OCI-M1 (cell line): ENCODE data around the gene RPS6KA2.
A peak's percentile ranks its signal among the peaks of the same experiment; 100 is the strongest.

Source experiments
- DNase-seq: peaks from one replicate; lab custom pipeline; 2025; lab: John Stamatoyannopoulos, UW

The RPS6KA2 gene

DNA sequence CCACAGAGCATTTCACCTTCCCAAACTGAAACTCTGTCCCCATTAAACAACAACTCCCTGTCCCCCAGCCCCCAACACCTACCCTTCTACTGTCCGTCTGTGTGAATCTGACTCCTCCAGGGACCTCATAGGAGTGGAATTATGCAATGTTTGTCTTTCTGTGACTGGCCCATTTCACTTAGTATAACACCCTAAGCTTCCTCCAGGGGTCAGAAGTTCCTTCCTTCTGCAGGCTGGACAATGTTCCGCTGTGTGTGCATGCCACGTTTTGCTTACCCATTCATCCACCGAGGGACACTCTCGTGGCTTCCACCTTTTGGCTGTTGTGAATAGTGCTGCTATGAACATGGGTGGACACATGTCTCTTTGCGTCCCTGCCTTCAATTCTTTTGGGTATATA is 206.7 kb downstream of the RPS6KA2 start:
- DNase-seq: peak; percentile 50

DNA sequence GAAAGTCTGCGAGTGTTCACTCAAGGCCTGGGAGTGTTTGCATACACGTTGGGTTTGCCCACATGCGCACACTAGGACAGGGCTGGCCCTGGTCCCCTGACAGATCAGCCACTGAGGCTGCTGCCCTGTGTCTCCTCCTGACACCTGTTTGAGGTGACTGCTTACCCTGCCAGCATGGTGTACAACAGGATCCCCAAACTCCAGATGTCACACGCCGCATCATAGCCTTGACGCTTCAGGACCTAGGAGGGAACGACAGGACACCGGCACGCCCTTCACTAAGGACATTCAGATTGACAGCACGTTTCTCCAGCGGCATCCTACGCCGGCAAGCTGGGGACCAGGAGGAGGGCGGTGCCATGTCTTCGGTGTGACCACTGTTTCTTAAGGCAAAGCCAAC is 207.3 kb downstream of the RPS6KA2 start:
- no peak for DNase-seq

DNA sequence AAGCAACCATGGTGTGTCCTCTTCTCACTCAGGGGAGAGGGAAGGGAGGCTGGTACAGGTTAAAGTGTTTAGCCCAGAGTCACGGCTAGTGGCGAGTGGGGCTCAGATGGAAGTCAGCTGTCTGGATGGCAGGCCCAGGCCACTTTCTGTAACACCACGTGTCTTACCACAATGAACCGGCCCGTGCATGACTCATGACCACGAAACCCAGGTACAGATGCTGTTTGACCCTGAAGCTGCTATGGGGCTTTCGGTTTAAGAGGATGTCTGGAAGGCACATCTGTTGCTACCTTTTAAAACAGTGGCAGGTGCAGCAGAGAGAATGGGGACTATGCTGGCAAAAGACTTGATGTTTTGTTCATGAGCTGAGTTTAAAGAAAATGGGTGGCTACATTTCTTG is 207.8 kb downstream of the RPS6KA2 start:
- DNase-seq: peak; percentile 25

DNA sequence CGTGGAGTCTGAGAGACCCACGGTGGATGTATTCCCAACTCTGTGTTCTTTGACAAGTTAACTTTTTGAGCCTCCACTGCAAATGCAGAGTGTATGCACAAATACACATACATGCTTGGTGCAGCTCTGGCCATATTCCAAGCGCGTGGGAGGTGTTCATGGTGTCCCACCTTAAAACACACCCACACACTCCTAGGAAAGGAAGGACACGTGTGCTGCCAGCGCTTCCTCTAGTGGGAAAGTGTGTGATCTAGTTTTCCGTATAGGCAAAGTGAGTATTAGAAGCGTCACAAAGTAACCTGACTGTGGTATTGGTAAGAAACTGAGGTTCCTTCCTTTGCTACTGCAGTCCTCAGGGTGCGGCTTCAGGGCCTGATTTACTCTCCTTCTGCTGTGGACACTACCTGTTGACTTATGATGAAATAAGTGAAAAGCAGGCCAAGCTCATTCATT is 208.3 kb downstream of the RPS6KA2 start:
- no peak for DNase-seq

DNA sequence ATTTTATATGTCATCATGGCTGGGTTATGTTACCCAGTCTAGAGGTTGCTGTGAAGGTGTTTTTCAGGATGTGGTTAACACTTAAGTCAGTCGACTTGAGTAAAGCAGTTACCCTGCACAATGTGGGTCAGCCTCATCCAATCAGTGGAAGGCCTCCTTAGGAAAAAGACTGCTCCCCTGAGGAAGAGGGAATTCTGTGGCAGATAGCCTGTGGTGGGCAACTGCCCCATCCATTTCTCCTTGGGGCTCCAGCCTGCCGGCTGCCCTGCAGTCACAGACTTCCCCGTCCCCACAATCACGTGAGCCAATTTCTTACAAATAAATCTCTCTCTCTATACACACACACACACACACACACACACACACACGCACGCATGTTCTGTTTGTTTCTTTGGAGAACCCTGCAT is 209.8 kb downstream of the RPS6KA2 start:
- no peak for DNase-seq

DNA sequence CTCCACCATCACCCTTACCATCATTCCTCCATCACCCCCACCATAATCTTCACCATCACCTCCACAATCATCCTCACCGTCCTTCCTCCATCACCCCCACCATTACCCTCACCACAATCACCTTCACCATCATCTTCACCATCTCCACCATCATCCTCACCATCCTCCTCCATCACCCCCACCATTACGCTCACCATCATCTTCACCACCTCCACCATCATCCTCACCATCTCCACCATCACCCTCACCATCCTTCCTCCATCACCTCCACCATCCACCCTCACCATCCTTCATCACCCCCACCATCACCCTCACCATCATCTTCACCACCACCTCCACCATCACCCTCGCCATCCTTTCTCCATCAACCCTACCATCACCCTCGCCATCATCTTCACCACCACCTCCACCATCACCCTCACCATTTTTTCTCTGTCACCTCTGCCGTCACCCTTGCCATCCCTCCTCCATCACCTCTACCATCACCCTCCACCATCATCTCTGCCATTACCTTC is 211.2 kb downstream of the RPS6KA2 start:
- no peak for DNase-seq

DNA sequence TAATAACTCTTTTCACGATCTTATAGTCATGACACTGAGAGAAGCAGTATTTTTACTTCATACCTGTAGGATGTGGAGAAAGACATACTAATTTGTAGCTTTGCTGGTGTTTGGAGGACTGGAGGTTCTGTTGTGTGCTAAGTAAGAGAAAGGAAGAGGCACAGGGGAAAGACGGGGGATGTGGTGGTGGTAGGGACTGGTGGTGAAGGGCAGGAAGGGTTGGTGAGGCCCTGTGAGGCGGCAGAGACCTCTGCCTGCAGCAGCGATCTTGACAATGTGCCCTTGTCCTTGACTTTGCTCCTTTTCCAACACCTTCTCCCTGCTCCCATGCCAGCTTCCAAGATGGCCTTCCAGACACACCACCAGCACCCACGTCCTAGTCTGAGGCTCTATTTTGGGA is 211.7 kb downstream of the RPS6KA2 start:
- DNase-seq: no peak

DNA sequence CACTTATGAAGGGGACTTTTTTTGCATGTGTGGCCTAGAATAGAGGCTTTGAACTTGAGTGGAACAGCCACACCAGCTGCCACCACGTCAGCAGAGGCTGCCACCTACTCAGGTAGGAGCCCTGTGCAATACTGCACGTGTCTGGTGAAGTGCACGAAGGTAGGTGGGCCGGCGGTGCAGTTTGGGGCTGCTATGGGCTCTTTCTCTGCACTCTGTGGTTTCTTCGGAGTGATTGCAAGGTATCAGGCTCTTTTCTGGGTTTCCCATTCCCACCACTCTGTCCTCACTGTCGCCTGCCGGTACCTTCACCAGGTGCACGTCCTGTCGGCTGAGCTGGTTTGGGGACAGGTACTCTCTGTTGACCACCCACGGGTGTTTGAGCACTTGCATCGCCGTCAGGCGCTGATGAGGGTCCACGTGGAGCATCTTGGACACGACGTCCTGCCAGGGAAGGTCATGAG is 213.5 kb downstream of the RPS6KA2 start:
- DNase-seq: no peak

DNA sequence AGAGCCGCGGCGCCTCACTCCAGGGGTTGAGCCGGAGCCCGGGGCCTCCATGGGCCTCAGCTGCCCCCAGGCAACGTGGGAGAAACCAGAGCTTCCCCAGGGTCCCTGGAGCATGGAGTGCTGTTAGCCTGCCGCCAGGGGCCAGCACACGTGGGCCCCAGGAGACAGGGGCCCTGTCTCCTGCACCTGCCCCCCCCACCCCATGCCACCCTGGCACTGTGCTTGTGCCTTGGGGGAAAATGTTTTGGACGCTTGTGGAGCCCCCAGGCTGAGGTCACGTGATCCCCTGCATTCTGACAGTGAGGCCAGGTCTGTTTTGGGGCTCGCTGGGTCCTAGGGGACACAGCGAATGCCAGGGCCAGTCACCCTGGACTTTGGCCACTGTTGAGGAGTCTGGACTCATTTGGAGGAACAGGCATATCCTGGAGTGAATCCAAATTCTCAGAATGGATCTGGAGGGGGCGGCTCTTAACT is 214.1 kb downstream of the RPS6KA2 start:
- DNase-seq: no peak

DNA sequence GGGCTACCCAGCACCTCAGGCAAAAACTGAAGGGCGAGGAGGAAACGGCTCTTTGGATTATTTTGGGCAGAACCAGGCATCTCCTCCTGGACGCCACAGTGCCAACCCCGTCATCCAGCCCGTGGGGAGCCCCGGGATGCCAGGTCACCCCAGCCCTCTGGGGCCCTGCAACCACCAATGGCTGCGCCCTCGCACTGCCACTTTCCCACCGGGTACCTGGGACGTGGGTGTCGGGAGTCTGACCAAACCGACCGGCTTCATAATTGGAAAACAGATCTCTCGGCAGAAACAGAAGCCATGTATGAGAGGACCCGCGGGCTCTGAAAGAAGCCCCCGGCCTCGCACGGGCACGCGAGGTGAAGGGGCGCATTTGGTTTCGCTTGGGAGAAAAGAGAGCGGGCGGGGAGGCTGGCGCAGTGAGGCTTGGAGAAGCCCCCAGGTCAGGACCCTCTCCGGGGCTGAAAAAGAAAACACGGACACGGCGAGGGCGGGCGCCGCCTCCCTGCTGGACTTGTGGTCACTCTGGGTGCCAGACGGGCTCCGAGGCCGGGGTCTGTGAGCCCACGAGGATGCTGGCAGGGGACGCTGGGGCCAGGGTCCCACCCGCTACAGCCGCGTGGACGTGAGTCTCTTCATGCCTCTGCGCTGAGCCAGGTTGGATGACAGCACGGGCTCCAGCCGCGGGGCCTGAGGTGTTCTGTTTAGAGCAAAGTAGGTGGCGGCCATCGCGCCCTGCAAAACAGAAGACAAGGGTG is 214.7 kb downstream of the RPS6KA2 start:
- DNase-seq: no peak

DNA sequence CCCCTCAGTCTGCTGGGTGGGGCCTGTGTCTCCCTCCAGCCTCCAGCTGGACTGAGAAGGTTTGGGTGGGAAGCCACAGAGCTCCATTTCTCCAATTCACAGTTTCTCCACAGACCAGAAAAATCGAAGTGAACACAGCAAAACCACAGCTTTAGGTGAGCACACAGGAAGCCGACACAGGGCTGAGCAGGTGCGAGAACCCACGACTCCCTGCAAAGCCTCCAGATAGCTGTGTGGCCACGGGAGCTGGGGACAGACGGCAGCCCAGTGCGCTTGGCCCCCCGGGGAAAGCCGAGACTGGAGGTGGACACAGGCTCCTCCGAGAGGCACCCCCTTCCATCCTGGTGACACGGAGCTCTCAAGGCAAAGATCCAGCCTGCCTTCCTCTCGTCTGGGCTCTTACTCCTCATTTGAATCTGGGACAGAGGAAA is 215.3 kb downstream of the RPS6KA2 start:
- DNase-seq: no peak

DNA sequence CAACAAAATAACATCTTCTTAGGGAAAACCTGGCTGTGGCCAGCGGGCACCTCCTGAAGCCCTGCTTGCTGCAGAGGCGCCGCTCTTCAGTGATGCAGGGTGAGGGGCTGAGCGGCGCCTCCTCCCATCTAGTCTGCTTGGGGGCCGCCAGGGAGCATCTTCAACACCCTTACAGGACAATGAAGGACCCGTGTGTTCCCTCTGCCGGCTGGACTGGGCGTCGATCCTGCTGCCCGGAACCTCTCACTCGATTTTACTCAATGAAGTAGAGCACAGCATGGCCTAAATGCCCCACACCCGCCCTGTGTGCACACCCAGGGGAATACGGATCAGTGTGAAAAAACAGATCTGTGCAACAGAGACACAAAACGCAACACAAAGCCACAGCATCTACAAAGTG is 215.8 kb downstream of the RPS6KA2 start:
- DNase-seq: no peak

DNA sequence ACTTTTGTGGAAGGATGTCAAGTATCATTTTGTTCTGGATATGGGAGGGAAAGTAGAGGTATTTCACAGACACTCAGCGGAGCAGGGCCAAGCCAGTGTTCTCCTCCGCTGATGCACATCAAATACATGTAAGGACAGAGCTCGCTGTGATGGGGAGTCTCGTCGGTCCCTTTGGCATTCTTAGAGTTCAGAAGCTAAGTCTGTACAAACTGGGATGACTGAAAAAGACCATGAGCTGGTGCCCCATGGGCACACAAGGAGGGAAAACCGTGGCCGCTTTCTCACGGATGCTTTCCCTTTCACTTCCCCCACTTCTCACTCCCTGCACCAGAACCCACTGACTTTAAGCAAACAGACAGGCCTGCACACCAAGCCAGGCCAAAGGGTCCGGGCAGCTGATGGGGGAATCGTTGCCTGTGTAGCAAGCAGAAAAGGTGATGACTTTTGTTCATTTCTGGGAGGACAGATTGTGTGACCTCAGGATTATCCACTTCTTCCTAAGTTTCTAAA is 216.6 kb downstream of the RPS6KA2 start:
- no peak for DNase-seq

DNA sequence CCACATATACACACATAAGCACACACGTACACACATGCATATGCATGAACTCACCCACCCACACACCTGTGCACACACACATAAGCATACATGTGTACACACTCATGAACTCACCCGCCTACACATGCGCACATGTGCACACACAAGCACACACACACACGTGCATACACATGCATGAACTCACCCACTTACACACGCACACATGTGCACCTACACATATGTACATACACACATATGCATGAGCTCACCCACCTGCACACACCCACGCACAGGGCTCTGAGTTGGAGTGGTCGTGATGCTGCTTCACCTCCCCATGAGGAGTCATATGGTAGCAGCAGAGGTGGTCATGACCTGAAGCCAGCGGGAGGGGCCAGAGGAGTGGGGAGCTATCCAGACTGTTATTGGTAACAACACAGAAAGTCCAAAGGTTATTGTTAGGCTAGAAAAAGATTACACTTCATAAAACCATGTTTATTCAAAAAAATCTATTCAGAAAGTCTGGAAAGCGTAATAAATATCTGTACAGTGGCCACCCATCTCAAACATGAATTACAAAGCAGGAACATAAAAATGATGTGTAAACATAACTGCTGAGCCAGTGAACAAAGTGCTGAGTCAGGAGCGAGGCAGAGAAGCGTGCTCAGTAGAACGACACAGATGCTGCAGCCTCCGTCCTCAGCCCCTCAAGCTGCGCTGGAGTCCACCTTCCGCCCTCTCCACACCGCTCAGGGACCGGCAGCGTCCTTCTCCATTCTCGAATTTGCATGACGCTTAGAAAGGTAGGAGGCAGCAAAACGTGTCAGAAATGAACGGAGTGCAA is 217.9 kb downstream of the RPS6KA2 start:
- DNase-seq: no peak

DNA sequence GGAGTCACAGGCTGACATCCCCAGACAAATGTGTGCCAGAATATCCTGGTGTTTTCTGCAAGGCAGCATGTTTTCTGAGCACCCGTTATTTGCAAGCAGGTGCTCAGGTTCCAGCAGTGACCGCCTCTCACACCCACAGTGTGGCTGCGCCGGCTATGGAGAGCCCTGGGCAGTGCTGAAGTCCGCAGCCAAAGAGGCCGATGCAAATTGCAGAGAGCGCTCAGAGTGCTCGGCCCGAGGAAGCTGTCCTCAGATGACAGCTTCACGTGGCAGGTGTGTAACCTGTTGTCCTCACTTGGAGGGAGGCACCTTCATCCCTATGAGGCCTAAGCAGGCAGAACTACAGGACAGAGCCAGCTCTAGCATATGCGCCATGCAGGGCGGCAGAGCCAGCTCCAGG is 220.9 kb downstream of the RPS6KA2 start:
- no peak for DNase-seq

DNA sequence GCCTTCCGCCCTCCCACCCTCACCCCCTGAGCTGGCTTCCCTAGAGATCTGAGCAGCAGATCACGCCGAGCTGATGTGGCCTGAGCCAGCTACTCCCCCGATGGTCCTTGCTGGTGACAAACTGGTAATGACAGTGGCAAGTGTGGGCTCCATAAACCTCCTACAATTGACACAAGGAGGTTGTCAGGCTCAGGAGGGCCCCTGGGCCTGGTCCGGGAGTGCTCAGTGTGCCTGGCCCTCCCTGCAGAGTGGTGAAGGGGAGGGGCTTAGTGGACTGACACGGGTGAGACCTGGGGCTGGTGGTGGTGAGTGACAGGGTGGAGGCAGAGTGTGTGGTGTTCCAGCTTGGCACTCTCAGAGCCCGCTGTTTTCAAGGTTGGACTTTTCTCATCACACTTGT is 221.7 kb downstream of the RPS6KA2 start:
- no peak for DNase-seq

DNA sequence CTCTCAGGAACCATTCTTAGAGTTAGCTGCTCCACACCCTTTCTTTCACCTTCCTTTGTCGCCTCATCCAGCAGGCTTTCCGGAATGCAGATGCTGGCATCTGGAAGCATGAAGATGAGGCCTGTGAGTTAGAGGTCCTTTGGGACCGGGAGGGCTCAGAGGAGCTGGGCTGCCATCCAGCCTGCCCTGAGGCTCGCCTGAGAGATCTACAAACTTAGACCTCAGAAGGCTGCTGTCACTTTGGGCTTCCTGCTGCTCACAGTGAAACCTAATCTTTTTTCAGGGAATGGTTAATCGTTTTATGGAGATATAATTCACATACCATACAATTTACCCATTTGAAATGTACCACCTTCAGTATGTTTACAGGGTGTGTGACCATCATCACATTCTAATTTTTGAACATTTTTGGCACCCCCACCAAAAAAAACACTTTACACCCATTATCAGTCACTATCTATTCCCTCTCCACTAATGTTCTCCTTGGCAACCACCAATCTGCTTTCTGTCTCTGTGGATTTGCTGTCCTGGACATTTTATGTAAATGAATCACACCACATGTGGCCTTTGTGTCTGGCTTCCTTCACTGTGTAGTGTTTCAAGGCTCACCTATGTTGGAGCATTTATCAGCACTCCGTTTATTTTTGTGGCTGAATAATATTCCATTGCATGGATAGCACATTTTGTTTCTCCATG is 224.3 kb downstream of the RPS6KA2 start:
- no peak for DNase-seq

DNA sequence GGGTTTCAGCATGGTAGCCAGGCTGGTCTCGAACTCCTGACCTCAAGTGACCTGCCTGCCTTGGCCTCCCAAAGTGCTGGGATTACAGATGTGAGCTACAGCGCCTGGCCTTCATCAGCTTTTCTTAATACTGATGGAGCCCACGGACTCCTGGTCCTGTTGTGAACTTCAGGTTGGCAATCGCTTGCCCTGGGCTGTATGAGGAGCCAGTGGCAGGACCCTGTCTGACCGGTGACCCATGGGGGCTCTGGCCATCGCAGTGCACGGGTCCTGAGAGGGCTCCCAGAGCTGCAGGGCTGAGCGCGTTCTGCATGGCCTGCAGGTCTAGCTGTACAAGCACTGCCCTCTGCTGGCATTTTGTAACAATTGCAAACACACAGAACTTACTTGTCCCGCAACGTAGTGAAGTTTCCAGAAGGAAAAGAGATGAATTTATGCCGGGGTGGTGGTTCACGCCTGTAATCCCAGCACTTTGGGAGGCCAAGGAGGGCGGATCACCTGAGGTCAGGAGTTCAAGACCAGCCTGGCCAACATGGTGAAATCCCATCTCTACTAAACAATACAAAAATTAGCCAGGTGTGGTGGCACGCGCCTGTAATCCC is 226.3 kb downstream of the RPS6KA2 start:
- peak; percentile 83 for DNase-seq

DNA sequence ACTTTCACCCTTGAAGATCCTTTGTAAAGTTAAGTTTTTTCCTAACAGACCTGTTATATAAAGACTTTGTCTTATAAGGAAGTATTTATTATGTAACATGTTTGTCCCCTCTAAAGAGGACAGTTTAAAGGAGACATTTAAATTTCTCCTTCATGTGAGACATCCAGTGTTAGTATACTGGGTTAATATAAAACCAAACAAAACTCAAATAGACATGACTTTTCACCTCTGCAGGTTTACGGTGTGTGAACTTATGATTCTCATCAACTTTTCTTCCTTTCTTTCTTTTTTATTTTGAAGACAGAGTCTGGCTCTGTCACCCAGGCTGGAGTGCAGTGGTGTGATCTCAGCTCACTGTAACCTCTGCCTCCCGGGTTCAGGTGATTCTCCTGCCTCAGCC is 226.9 kb downstream of the RPS6KA2 start:
- no peak for DNase-seq

DNA sequence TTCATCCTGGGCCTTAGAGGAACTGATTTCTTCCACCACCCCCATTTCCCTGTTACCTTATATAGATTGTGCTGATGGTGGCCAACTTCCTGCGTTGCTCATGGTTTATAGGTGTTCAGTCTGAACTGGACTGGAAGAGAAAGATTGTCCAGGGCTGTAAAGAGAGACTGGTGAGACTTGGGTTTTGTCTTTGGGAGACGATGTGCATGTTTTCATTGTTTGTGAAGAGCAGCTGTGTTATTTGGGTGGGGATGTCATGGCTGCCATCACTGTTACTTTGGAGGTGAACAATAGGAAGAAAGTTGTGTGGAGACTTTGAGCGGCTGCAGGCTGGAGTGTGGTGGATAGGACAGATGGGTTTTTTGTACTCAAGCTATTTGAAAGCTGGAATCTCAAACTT is 228.7 kb downstream of the RPS6KA2 start:
- DNase-seq: no peak

DNA sequence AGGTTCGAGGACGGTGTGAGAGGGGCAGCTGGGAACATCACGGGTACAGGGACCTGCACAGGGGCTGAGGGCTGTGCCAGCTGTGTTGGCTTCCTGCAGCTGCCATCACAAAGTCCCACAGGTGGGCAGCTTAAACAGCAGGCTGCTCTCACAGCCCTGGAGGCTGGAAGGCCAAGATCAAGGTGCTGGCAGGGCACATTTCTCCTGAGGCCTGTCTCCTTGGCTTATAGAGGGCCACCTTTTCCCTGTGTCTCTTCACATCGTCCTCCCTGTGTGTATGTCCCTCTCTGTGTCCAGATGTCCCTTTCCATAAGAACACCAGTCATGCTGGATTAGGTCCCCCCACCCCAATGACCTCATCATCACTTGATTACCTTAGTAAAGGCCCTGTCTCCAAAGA is 229.2 kb downstream of the RPS6KA2 start:
- no peak for DNase-seq

DNA sequence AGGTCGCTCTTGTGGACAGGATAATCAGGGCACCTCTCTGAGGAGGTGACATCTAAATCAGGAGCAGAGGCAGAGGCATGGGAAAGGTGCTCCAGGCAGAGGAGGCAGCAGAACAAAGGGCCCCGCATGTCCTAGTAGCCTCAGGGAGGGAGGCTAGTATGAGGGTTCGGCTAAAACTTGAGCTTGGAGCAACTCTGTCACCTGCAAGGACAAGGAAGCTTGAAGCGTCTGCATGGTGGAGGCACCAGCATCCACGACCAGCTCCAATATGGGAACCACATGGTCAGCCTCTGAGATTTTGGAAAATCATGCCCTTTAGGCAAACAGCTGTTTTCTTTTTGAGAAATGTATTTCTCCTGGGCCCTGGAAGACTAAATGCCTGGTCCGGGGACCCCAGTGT is 231.3 kb downstream of the RPS6KA2 start:
- no peak for DNase-seq
